Measurements from ENCODE around the gene ZNF880. TPM values are rescaled to one million over a fixed set of nuclear protein-coding genes. Genes with fewer than 3 reads are reported as not detected.

ZNF880 gene
- polyA plus RNA-seq, 1 experiment = 12.9 TPM

- TF ChIP-seq, protein P1, sequence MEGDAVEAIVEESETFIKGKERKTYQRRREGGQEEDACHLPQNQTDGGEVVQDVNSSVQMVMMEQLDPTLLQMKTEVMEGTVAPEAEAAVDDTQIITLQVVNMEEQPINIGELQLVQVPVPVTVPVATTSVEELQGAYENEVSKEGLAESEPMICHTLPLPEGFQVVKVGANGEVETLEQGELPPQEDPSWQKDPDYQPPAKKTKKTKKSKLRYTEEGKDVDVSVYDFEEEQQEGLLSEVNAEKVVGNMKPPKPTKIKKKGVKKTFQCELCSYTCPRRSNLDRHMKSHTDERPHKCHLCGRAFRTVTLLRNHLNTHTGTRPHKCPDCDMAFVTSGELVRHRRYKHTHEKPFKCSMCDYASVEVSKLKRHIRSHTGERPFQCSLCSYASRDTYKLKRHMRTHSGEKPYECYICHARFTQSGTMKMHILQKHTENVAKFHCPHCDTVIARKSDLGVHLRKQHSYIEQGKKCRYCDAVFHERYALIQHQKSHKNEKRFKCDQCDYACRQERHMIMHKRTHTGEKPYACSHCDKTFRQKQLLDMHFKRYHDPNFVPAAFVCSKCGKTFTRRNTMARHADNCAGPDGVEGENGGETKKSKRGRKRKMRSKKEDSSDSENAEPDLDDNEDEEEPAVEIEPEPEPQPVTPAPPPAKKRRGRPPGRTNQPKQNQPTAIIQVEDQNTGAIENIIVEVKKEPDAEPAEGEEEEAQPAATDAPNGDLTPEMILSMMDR (IDR thresholded peaks at IDR 0.05; ENCODE audit: insufficient read depth, low read depth, low read length) = no peak
- DNase-seq (ENCODE audit: low read depth) = no peak
- Histone ChIP-seq H3K27me3 (ENCODE audit: control insufficient read depth, insufficient read depth, low read length) (no peaks in the 10 kb centered on the region), H3K4me3 (ENCODE audit: low read depth, low read length) (peak overlapping the region; percentile 50), H3K36me3 (ENCODE audit: control insufficient read depth, insufficient read depth, low read length) (peaks cover 2% of the 10 kb centered on the region)
- ChIA-PET POLR2A (no interaction called here), CTCF (no interaction called here)
Observed at GRCh38 chr19:52370341-52370710, 603 bp downstream of the ZNF880 start.

DNA sequence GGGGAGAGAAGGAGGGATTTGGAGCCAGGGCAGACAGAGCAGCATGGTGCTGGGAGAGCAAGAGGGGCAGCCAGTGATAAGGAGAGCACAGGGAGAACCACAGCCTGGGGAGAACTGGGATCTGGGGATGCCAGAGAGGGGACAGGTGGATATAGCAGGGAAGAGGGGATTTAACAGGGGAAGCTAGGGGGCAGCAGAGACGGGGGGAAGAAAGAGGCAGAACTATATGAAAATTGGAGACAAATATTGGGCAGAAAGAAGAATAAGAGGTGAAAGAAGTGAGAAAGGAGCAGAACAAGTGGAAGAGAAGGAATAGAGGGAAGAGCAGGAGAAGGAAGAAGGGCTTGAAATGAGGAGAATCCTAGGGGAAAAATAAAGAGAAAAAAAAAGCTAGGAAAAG, 21.4 kb downstream of the ZNF880 start:
- no peaks in the 10 kb centered on the region for H3K27me3 ChIP-seq (ENCODE audit: control insufficient read depth, insufficient read depth, low read length)
- H3K36me3 ChIP-seq (ENCODE audit: control insufficient read depth, insufficient read depth, low read length) = peaks cover 7% of the 10 kb centered on the region; the same call in 1 of the 2 replicates
- ChIA-PET CTCF (no interaction called here), POLR2A (no interaction called here)
- no peak overlapping the region for H3K4me3 ChIP-seq (ENCODE audit: low read depth, low read length)
- no peak for DNase-seq (ENCODE audit: low read depth)
- TF ChIP-seq, protein P1 (IDR thresholded peaks at IDR 0.05; ENCODE audit: insufficient read depth, low read depth, low read length) = no peak

GRCh38 chr19:52397310-52398080, 27.8 kb downstream of the ZNF880 start, which contains the start of gene ZNF528:
Gene ZNF528 (plus strand): TSS chr19:52397849. CDS start chr19:52402014, 4,165 bp downstream.
- H3K36me3 ChIP-seq (ENCODE audit: control insufficient read depth, insufficient read depth, low read length) = peaks cover 9% of the 10 kb centered on the region; the same call in 1 of the 2 replicates
- H3K4me3 ChIP-seq (ENCODE audit: low read depth, low read length) = peak within 1 kb of the TSS; percentile 72
- ChIA-PET POLR2A (no interaction called here), CTCF (no interaction called here)
- no peaks in the 10 kb centered on the region for H3K27me3 ChIP-seq (ENCODE audit: control insufficient read depth, insufficient read depth, low read length)
- DNase-seq (ENCODE audit: low read depth) = peak; percentile 47
- TF ChIP-seq, protein P1 (IDR thresholded peaks at IDR 0.05; ENCODE audit: insufficient read depth, low read depth, low read length) = no peak

- H3K36me3 ChIP-seq (ENCODE audit: control insufficient read depth, insufficient read depth, low read length) = peaks cover 9% of the 10 kb centered on the region; the same call in 1 of the 2 replicates
- TF ChIP-seq, protein P1 (IDR thresholded peaks at IDR 0.05; ENCODE audit: insufficient read depth, low read depth, low read length) = no peak
- ChIA-PET POLR2A (no interaction called here), CTCF (interaction anchor here (0.5 kb wide), 1 partner anchor 11 kb away, joined by 3 read pairs; no protein-coding TSS in a partner anchor)
- H3K27me3 ChIP-seq (ENCODE audit: control insufficient read depth, insufficient read depth, low read length) = no peaks in the 10 kb centered on the region
- no peak for DNase-seq (ENCODE audit: low read depth)
- H3K4me3 ChIP-seq (ENCODE audit: low read depth, low read length) = peak overlapping the region; percentile 72
Observed at GRCh38 chr19:52398081-52398441, 28.3 kb downstream of the ZNF880 start.

GRCh38 chr19:52410276-52410675, 40.6 kb downstream of the ZNF880 start:
- no peak for DNase-seq (ENCODE audit: low read depth)
- ChIA-PET CTCF (no interaction called here), POLR2A (no interaction called here)
- TF ChIP-seq, protein P1 (IDR thresholded peaks at IDR 0.05; ENCODE audit: insufficient read depth, low read depth, low read length) = no peak
- Histone ChIP-seq H3K27me3 (ENCODE audit: control insufficient read depth, insufficient read depth, low read length) (no peaks in the 10 kb centered on the region), H3K4me3 (ENCODE audit: low read depth, low read length) (no peak overlapping the region), H3K36me3 (ENCODE audit: control insufficient read depth, insufficient read depth, low read length) (peaks cover 13% of the 10 kb centered on the region)

Data from BJ (cell line).